CD14-positive monocyte (primary cell): ENCODE measurements around the gene GPA33. TPM values are rescaled to one million over a fixed set of nuclear protein-coding genes. Genes with fewer than 3 reads are reported as not detected.

ENCODE experiments used
- DNase-seq, 3 donors: peaks; one replicate each; pipeline ENCODE4 v3.0.0-alpha.2; 2011 to 2022
- H2AFZ ChIP-seq: 2 replicates; pipeline ENCODE4 v1.6.0; 2012; ENCODE audit warnings: mild to moderate bottlenecking, low read depth, low read length, inconsistent platforms; ENCODE audit not compliant: insufficient read depth, poor library complexity, severe bottlenecking
- H3K27ac ChIP-seq, 2 donors: 1 replicate in 1 of 2; 2 replicates in 1 of 2; pipeline ENCODE4 v1.5.1; 2012 to 2013; ENCODE audit warnings: low read length in 2 of 2, control low read depth in 1 of 2, inconsistent platforms in 1 of 2, low read depth in 1 of 2, mild to moderate bottlenecking in 1 of 2
- H3K27me3 ChIP-seq, 2 donors: one replicate each; pipeline versions ENCODE4 v1.6.0 to v1.6.1; 2011 to 2013; ENCODE audit warnings: low read length in 2 of 2; ENCODE audit not compliant: control insufficient read depth in 2 of 2, insufficient read depth in 2 of 2
- H3K36me3 ChIP-seq, 2 donors: replicated peaks in 1 of 2; 1 replicate in 1 of 2; 2 replicates in 1 of 2; pipeline versions ENCODE4 v1.5.1 to v1.6.1; 2012 to 2013; ENCODE audit warnings: low read length in 2 of 2, control low read depth in 1 of 2, inconsistent platforms in 1 of 2, mild to moderate bottlenecking in 1 of 2; ENCODE audit not compliant: insufficient read depth in 2 of 2, control insufficient read depth in 1 of 2
- H3K4me1 ChIP-seq, 2 donors: 1 replicate in 1 of 2; 2 replicates in 1 of 2; pipeline versions ENCODE4 v1.5.1 to v1.6.1; 2012 to 2013; ENCODE audit warnings: low read length in 2 of 2, control low read depth in 1 of 2, inconsistent platforms in 1 of 2, mild to moderate bottlenecking in 1 of 2, moderate library complexity in 1 of 2; ENCODE audit not compliant: insufficient read depth in 2 of 2, control insufficient read depth in 1 of 2
- H3K4me2 ChIP-seq: replicated peaks from 2 replicates; pipeline ENCODE3; 2012; ENCODE audit warnings: low read length, moderate library complexity, mild to moderate bottlenecking; ENCODE audit not compliant: poor library complexity, severe bottlenecking; ENCODE audit errors: extremely low read depth
- H3K4me3 ChIP-seq, 3 experiments: fragments of 200-600 bp in 1 of 3; sonication (generic) in 1 of 3; replicated peaks in 1 of 3; 1 replicate in 2 of 3; 2 replicates in 1 of 3; pipeline ENCODE4 v1.5.1; 2011 to 2013; ENCODE audit warnings: low read length in 3 of 3, mild to moderate bottlenecking in 3 of 3, control low read depth in 2 of 3, low read depth in 2 of 3, inconsistent platforms in 1 of 3, moderate library complexity in 1 of 3
- H3K79me2 ChIP-seq: 2 replicates; pipeline ENCODE4 v1.6.0; 2012; ENCODE audit warnings: mild to moderate bottlenecking, control low read depth, inconsistent platforms, low read length, moderate library complexity; ENCODE audit not compliant: insufficient read depth
- H3K9ac ChIP-seq: 2 replicates; pipeline ENCODE4 v1.6.0; 2017; ENCODE audit warnings: low read length, mild to moderate bottlenecking; ENCODE audit not compliant: insufficient read depth, poor library complexity, severe bottlenecking
- H3K9me3 ChIP-seq, 2 donors: replicated peaks in 1 of 2; 1 replicate in 1 of 2; 2 replicates in 1 of 2; pipeline versions ENCODE4 v1.5.1 to v1.6.1; 2012 to 2013; ENCODE audit warnings: low read length in 2 of 2, control low read depth in 1 of 2; ENCODE audit not compliant: control insufficient read depth in 1 of 2, insufficient read depth in 1 of 2
- H4K20me1 ChIP-seq: 2 replicates; pipeline ENCODE4 v1.6.0; 2012; ENCODE audit warnings: mild to moderate bottlenecking, low read length, control low read depth, moderate library complexity; ENCODE audit not compliant: insufficient read depth
- H3K27ac Mint-ChIP-seq, 7 donors: one replicate each; pipeline ENCODE4 v1.8.0; 2020; ENCODE audit warnings: mild to moderate bottlenecking in 7 of 7, mixed read lengths in 7 of 7, moderate library complexity in 6 of 7, inconsistent platforms in 2 of 7
- H3K27me3 Mint-ChIP-seq, 3 donors: one replicate each; pipeline ENCODE4 v1.8.0; 2021 to 2022; ENCODE audit warnings: low read depth in 3 of 3, mild to moderate bottlenecking in 3 of 3, mixed read lengths in 3 of 3, moderate library complexity in 3 of 3, inconsistent platforms in 1 of 3
- H3K36me3 Mint-ChIP-seq, 2 donors: one replicate each; pipeline ENCODE4 v1.8.0; 2020; ENCODE audit warnings: mixed read lengths in 2 of 2, inconsistent platforms in 1 of 2, mild to moderate bottlenecking in 1 of 2
- H3K4me1 Mint-ChIP-seq: one replicate; pipeline ENCODE4 v1.8.0; 2020; ENCODE audit warnings: mild to moderate bottlenecking, mixed read lengths
- H3K4me3 Mint-ChIP-seq, 2 donors: one replicate each; pipeline ENCODE4 v1.8.0; 2020; ENCODE audit warnings: mild to moderate bottlenecking in 2 of 2, mixed read lengths in 2 of 2, moderate library complexity in 1 of 2
- H3K9me3 Mint-ChIP-seq, 7 donors: one replicate each; pipeline ENCODE4 v1.8.0; 2020 to 2022; ENCODE audit warnings: mixed read lengths in 7 of 7, mild to moderate bottlenecking in 6 of 7, moderate library complexity in 6 of 7, inconsistent platforms in 2 of 7
- CTCF ChIP-seq: fragments of 200-600 bp; IDR thresholded peaks from one replicate; pipeline ENCODE4 v1.8.0; 2022; ENCODE audit warnings: antibody characterized with exemption, mild to moderate bottlenecking
- WGBS: methylation state at CpG from one replicate; pipeline ENCODE4 v1.1.5; 2013; ENCODE audit warnings: missing lambda C conversion rate; ENCODE audit not compliant: insufficient coverage; 5-methylcytosine and 5-hydroxymethylcytosine counted together
- intact Hi-C, 2 donors: fragments of 100-400 bp; cut with micrococcal nuclease; formaldehyde crosslinking; loops; one replicate each; pipeline versions ENCODE4 v1.15.0 to v1.15.1; 2023
- polyA plus RNA-seq, 3 donors: library from polyadenylated mRNA; depleted of rRNA in 1 of 3; unstranded in 2 of 3; stranded (reverse) in 1 of 3; fragments of 300-500 nt in 2 of 3; fragments of >200 nt in 1 of 3; fragmentation: Illumina TruSeq in 2 of 3; gene quantifications; 1 replicate in 2 of 3; 2 replicates in 1 of 3; pipeline ENCODE4 v1.2.3, GENCODE V29; 2012 to 2021

The GPA33 gene
- polyA plus RNA-seq, 3 donors: 0.84 to 1.8 (median 1.8) TPM

- H4K20me1 ChIP-seq: no peaks in the 10 kb centered on the region
- peak overlapping the region; percentile 54 for H3K4me2 ChIP-seq
- H3K4me1 Mint-ChIP-seq: peaks cover 8% of the 10 kb centered on the region
- peak overlapping the region in 1 of 3 experiments; percentile 26 for H3K4me3 ChIP-seq
- H3K79me2 ChIP-seq: no peaks in the 10 kb centered on the region
- H2AFZ ChIP-seq: peak overlapping the region; percentile 62
- H3K4me1 ChIP-seq: peaks cover 4 to 6% of the 10 kb centered on the region in 2 donors
- no peak overlapping the region for H3K27ac ChIP-seq
- H3K4me3 Mint-ChIP-seq: peak overlapping the region; percentile 10 to 46
- no peaks in the 10 kb centered on the region for H3K27me3 ChIP-seq
- 19% methylated on average over 16 of the region's 17 CpGs for WGBS
- peaks cover 3 to 5% (median 4%) of the 10 kb centered on the region in 3 donors for H3K27me3 Mint-ChIP-seq
- H3K9me3 Mint-ChIP-seq: peaks cover 0 to 2% (median 0%) of the 10 kb centered on the region in 7 donors
- intact Hi-C loops: loop anchor here (2.0 to 10.0 kb wide), 3 partner anchors 148 to 1134 kb away; no protein-coding TSS in a partner anchor
- no peaks in the 10 kb centered on the region for H3K36me3 ChIP-seq
- H3K36me3 Mint-ChIP-seq: no peaks in the 10 kb centered on the region
- no peaks in the 10 kb centered on the region for H3K9me3 ChIP-seq
- no peak overlapping the region for H3K27ac Mint-ChIP-seq
- DNase-seq: peak; percentile 38 to 55 (median 50)
- peak; percentile 94 for TF ChIP-seq CTCF
- no peak overlapping the region for H3K9ac ChIP-seq
Measured at GRCh38 chr1:167059045-167059808, 30.9 kb downstream of the GPA33 start.

GRCh38 chr1:167057241-167057688 lies 32.9 kb downstream of the GPA33 start:
- no peak for TF ChIP-seq CTCF
- Histone ChIP-seq H3K27me3 (no peaks in the 10 kb centered on the region), H3K4me2 (no peak overlapping the region), H3K79me2 (no peaks in the 10 kb centered on the region), H3K9ac (no peak overlapping the region), H4K20me1 (no peaks in the 10 kb centered on the region), H3K27ac (peak overlapping the region in 1 of 2 donors; percentile 14), H3K4me1 (peaks cover 4 to 6% of the 10 kb centered on the region in 2 donors), H3K4me3 (no peak overlapping the region), H2AFZ (no peak overlapping the region), H3K36me3 (no peaks in the 10 kb centered on the region), H3K9me3 (no peaks in the 10 kb centered on the region)
- H3K9me3 Mint-ChIP-seq: no peaks in the 10 kb centered on the region
- H3K36me3 Mint-ChIP-seq: no peaks in the 10 kb centered on the region
- peaks cover 8% of the 10 kb centered on the region for H3K4me1 Mint-ChIP-seq
- peaks cover 1 to 4% (median 3%) of the 10 kb centered on the region in 3 donors for H3K27me3 Mint-ChIP-seq
- WGBS: 44% methylated on average over 6 of the region's 6 CpGs
- intact Hi-C loops: loop anchor here in 1 of 2 donors (10.0 kb wide), 2 partner anchors 172 to 1132 kb away; no protein-coding TSS in a partner anchor
- no peak overlapping the region for H3K4me3 Mint-ChIP-seq
- H3K27ac Mint-ChIP-seq: no peak overlapping the region
- no peak for DNase-seq
